MCF 10A (cell line): ENCODE results near the gene EIF3J. TPM values are rescaled to one million over a fixed set of nuclear protein-coding genes. Genes with fewer than 3 reads are reported as not detected.

ENCODE experiments used
- BruUV-seq: library from RNA; stranded (reverse); fragments of 400-500 nt; replicated peaks from 2 replicates; lab custom pipeline; 2021; lab: Mats Ljungman, UMichigan
- CTCF ChIA-PET: fragments of 300-600 bp; sonication (Branson Sonifier 250); formaldehyde crosslinking; extraction: SDS; loops from one replicate; lab custom pipeline; 2021; ENCODE audit warnings: antibody characterized with exemption, inconsistent platforms; lab: Yijun Ruan, JAX
- POLR2A ChIA-PET: fragments of 300-600, 350-650 bp; sonication (Branson Sonifier 250); formaldehyde crosslinking; extraction: SDS; loops from one replicate; lab custom pipeline; 2020; ENCODE audit warnings: antibody characterized with exemption, inconsistent platforms; lab: Yijun Ruan, JAX
- DNase-seq: peaks from one replicate; pipeline ENCODE4 v3.0.0-alpha.2; 2018; ENCODE audit not compliant: unreplicated experiment
- H3K27ac Mint-ChIP-seq: one replicate; pipeline ENCODE4 v1.8.0; 2022; ENCODE audit warnings: mild to moderate bottlenecking, low read depth, mixed read lengths; ENCODE audit not compliant: unreplicated experiment
- H3K27me3 Mint-ChIP-seq: one replicate; pipeline ENCODE4 v1.8.0; 2022; ENCODE audit warnings: mixed read lengths; ENCODE audit not compliant: insufficient read depth, unreplicated experiment
- H3K36me3 Mint-ChIP-seq: one replicate; pipeline ENCODE4 v1.8.0; 2022; ENCODE audit warnings: mild to moderate bottlenecking, moderate library complexity, mixed read lengths; ENCODE audit not compliant: insufficient read depth, unreplicated experiment
- H3K4me1 Mint-ChIP-seq: one replicate; pipeline ENCODE4 v1.8.0; 2022; ENCODE audit warnings: mixed read lengths; ENCODE audit not compliant: insufficient read depth, unreplicated experiment
- H3K4me3 Mint-ChIP-seq: one replicate; pipeline ENCODE4 v1.8.0; 2022; ENCODE audit warnings: mild to moderate bottlenecking, moderate library complexity, mixed read lengths; ENCODE audit not compliant: unreplicated experiment
- H3K9me3 Mint-ChIP-seq: one replicate; pipeline ENCODE4 v1.8.0; 2022; ENCODE audit warnings: mixed read lengths; ENCODE audit not compliant: unreplicated experiment
- CTCF ChIP-seq: fragments of 200-600 bp; IDR thresholded peaks from one replicate; pipeline ENCODE4 v1.8.0; 2022; ENCODE audit warnings: antibody characterized with exemption, mild to moderate bottlenecking; ENCODE audit not compliant: unreplicated experiment
- intact Hi-C: fragments of 100-400 bp; cut with micrococcal nuclease; formaldehyde crosslinking; loops from 2 replicates; pipeline ENCODE4 v1.14.1; 2022
- total RNA-seq: library from RNA; stranded (reverse); gene quantifications from 2 replicates; pipeline ENCODE4 v1.2.3, GENCODE V29; 2022

The EIF3J gene
- total RNA-seq, 1 experiment from 2014 or later: 213 TPM

- no peak overlapping the region for H3K4me3 Mint-ChIP-seq
- ChIA-PET POLR2A (interaction anchor here (0.6 to 1.8 kb wide), 8 partner anchors 12 to 429 kb away, joined by 3 to 25 read pairs (median 5); partner anchors contain the start of genes CTDSPL2 and GOLM2), CTCF (interaction anchor here (0.7 to 1.8 kb wide), 16 partner anchors 8 to 597 kb away, joined by 3 to 11 read pairs (median 6); partner anchors contain the start of gene CTDSPL2)
- H3K9me3 Mint-ChIP-seq: no peaks in the 10 kb centered on the region
- BruUV-seq: no TSS peak
- DNase-seq: peak; percentile 49
- intact Hi-C loops: loop anchor here (1.0 to 5.0 kb wide), 4 partner anchors 75 to 600 kb away; partner anchors contain the start of genes CTDSPL2 and GOLM2
- H3K4me1 Mint-ChIP-seq: no peaks in the 10 kb centered on the region
- peaks cover 63% of the 10 kb centered on the region for H3K36me3 Mint-ChIP-seq
- peak; percentile 58 for TF ChIP-seq CTCF
- H3K27me3 Mint-ChIP-seq: no peaks in the 10 kb centered on the region
- no peak overlapping the region for H3K27ac Mint-ChIP-seq
Observed at GRCh38 chr15:44501768-44502366, 35.1 kb upstream of the EIF3J start.

- TF ChIP-seq CTCF: no peak
- Mint-ChIP-seq H3K27ac (no peak overlapping the region), H3K9me3 (no peaks in the 10 kb centered on the region), H3K4me1 (no peaks in the 10 kb centered on the region), H3K4me3 (no peak overlapping the region), H3K27me3 (no peaks in the 10 kb centered on the region), H3K36me3 (peaks cover 61% of the 10 kb centered on the region)
- no TSS peak for BruUV-seq
- ChIA-PET POLR2A (no interaction called here), CTCF (no interaction called here)
- no peak for DNase-seq
- intact Hi-C loops: no loop called here
Observed at GRCh38 chr15:44516436-44516835, 20.5 kb upstream of the EIF3J start.

GRCh38 chr15:44519537-44519936 lies 17.4 kb upstream of the EIF3J start:
- BruUV-seq: no TSS peak

More at GRCh38 chr15:44519537-44519936, 17.4 kb upstream of the EIF3J start:
- Mint-ChIP-seq H3K36me3 (peaks cover 73% of the 10 kb centered on the region), H3K27ac (peak overlapping the region; percentile 23), H3K9me3 (no peaks in the 10 kb centered on the region), H3K27me3 (no peaks in the 10 kb centered on the region), H3K4me3 (no peak overlapping the region), H3K4me1 (no peaks in the 10 kb centered on the region)
- CTCF ChIA-PET: no interaction called here
- TF ChIP-seq CTCF: no peak
- no peak for DNase-seq
- intact Hi-C loops: no loop called here
- POLR2A ChIA-PET: interaction anchor here (1.3 to 1.8 kb wide), 2 partner anchors 12 to 16 kb away, joined by 4 read pairs; no protein-coding TSS in a partner anchor
